Measurements from ENCODE around the gene NINL. TPM values are rescaled to one million over a fixed set of nuclear protein-coding genes. Genes with fewer than 3 reads are reported as not detected.

NINL gene
- total RNA-seq, 1 experiment from 2014 or later, result 7.2 TPM

- no peak overlapping the region for H3K27ac ChIP-seq (ENCODE audit: low read depth, low read length)
- no peak overlapping the region for H2AFZ ChIP-seq (ENCODE audit: low read depth, low read length, poor library complexity, severe bottlenecking)
- no peaks in the 10 kb centered on the region for H3K9me3 ChIP-seq (ENCODE audit: control insufficient read depth in 1 of 2, insufficient read depth in 1 of 2, low read depth in 1 of 2, low read length in 2 of 2)
- H3K4me3 ChIP-seq (replicated peaks in 1 of 2; ENCODE audit: low read depth in 1 of 2, low read length in 2 of 2), result no peak overlapping the region
- H3K36me3 ChIP-seq (ENCODE audit: control insufficient read depth in 1 of 2, insufficient read depth in 2 of 2, low read length in 2 of 2), result no peaks in the 10 kb centered on the region; a peak in 1 of 4 replicates
- CTCF ChIA-PET, result no interaction called here
- H4K20me1 ChIP-seq (ENCODE audit: insufficient read depth), result no peaks in the 10 kb centered on the region
- TF ChIP-seq REST (IDR thresholded peaks at IDR 0.05; ENCODE audit: low read depth) (no peak), ZBTB33 (IDR thresholded peaks at IDR 0.05; ENCODE audit: extremely low read depth, insufficient replicate concordance, low read length) (no peak), CTCF (IDR thresholded peaks at IDR 0.05 in 2 of 3, conservative IDR thresholded peaks at IDR 0.05 in 1 of 3; ENCODE audit: borderline replicate concordance in 1 of 3, insufficient read depth in 1 of 3, low read depth in 2 of 3, low read length in 2 of 3) (no peak), SRF (IDR thresholded peaks at IDR 0.05; ENCODE audit: low read depth) (no peak), POLR2A (IDR thresholded peaks at IDR 0.05; ENCODE audit: borderline replicate concordance, extremely low read depth, insufficient read depth, insufficient read length) (no peak), YY1 (IDR thresholded peaks at IDR 0.05; ENCODE audit: extremely low read depth, insufficient replicate concordance, low read depth, low read length) (no peak), MAX (IDR thresholded peaks at IDR 0.05) (no peak), CEBPB (IDR thresholded peaks at IDR 0.05; ENCODE audit: low read depth) (no peak), ATF3 (IDR thresholded peaks at IDR 0.05) (no peak), SIN3A (IDR thresholded peaks at IDR 0.05; ENCODE audit: low read depth) (no peak), FOSL1 (IDR thresholded peaks at IDR 0.05; ENCODE audit: low read depth) (no peak), TCF7L2 (IDR thresholded peaks at IDR 0.05; ENCODE audit: borderline replicate concordance, extremely low read depth, insufficient read depth, insufficient read length) (no peak), EZH2 (IDR thresholded peaks at IDR 0.05) (no peak)
- no peaks in the 10 kb centered on the region for H3K79me2 ChIP-seq (ENCODE audit: insufficient read depth, low read length)
- no peak for ATAC-seq
- H3K9me2 ChIP-seq (ENCODE audit: insufficient read depth), result no peaks in the 10 kb centered on the region
- no peak overlapping the region for H3K9ac ChIP-seq (ENCODE audit: low read length)
- intact Hi-C loops (cut with micrococcal nuclease), result no loop called here
- no peaks in the 10 kb centered on the region for H3K27me3 ChIP-seq (ENCODE audit: insufficient read depth, low read length)
- DNase-seq (ENCODE audit: low read depth, low spot score), result no peak
- BruUV-seq (replicated peaks), result no TSS peak
- no peak overlapping the region for H3K4me2 ChIP-seq (ENCODE audit: low read length)
- POLR2A ChIA-PET, result no interaction called here
- RAD21 ChIA-PET (ENCODE audit: low non-redundant PET in 1 of 2, low total read pairs in 2 of 2, uncharacterized antibody in 2 of 2, unreplicated experiment in 2 of 2), result no interaction called here
- H3K4me1 ChIP-seq (ENCODE audit: control insufficient read depth in 1 of 2, insufficient read depth in 2 of 2, low read length in 2 of 2), result peaks cover 0 to 4% of the 10 kb centered on the region in 2 experiments; a peak in 1 of 4 replicates
Observed at GRCh38 chr20:25493137-25493536, 92.2 kb downstream of the NINL start.
